HG03060 (cell line): Measurements from ENCODE around the gene SURF2.
"Not testable (repeated sequence)": the region's sequence is repeated elsewhere in the genome, so short reads cannot be mapped to it uniquely, and the experiment has no call there.

Experiments
- ATAC-seq: cut with Tn5 transposase; IDR thresholded peaks from one replicate; pipeline ENCODE4 v1.9.1; 2021; ENCODE audit warnings: low read depth, moderate number of reproducible peaks; ENCODE audit not compliant: unreplicated experiment

Gene SURF2

GRCh38 chr9:133356391-133357091 lies at the start of gene SURF2, which contains the start of gene SURF1:
TSS of gene SURF2 (plus strand) at chr9:133356550. CDS start at chr9:133356593, 43 bp downstream.
TSS of gene SURF1 (minus strand) at chr9:133356487. CDS start at chr9:133356453, 34 bp downstream.
- ATAC-seq, result no peak

GRCh38 chr9:133307301-133307700 lies 49.0 kb upstream of the SURF2 start:
- ATAC-seq, result no peak

GRCh38 chr9:133309608-133310007 lies 46.7 kb upstream of the SURF2 start:
- ATAC-seq, result no peak

GRCh38 chr9:133315997-133316396 lies 40.4 kb upstream of the SURF2 start:
- ATAC-seq, result no peak

- ATAC-seq, result not testable (repeated sequence)
Observed at GRCh38 chr9:133317551-133317950, 38.8 kb upstream of the SURF2 start.

GRCh38 chr9:133320421-133320881 lies 35.9 kb upstream of the SURF2 start:
- ATAC-seq, result no peak

GRCh38 chr9:133321411-133321935 lies 34.9 kb upstream of the SURF2 start:
- no peak for ATAC-seq

- no peak for ATAC-seq
Observed at GRCh38 chr9:133322701-133323100, 33.6 kb upstream of the SURF2 start.

GRCh38 chr9:133323211-133323610 lies 33.1 kb upstream of the SURF2 start:
- no peak for ATAC-seq

GRCh38 chr9:133323991-133324703 lies 32.2 kb upstream of the SURF2 start:
- no peak for ATAC-seq

GRCh38 chr9:133327021-133327420 lies 29.3 kb upstream of the SURF2 start:
- not testable (repeated sequence) for ATAC-seq

- no peak for ATAC-seq
Observed at GRCh38 chr9:133327834-133328484, 28.4 kb upstream of the SURF2 start.

GRCh38 chr9:133329306-133330156 lies 26.8 kb upstream of the SURF2 start:
- ATAC-seq, result not testable (repeated sequence)

GRCh38 chr9:133331221-133331620 lies 25.1 kb upstream of the SURF2 start:
- ATAC-seq, result no peak

GRCh38 chr9:133331641-133332380 lies 24.5 kb upstream of the SURF2 start:
- no peak for ATAC-seq

GRCh38 chr9:133332381-133332730 lies 24.0 kb upstream of the SURF2 start:
- ATAC-seq, result no peak

GRCh38 chr9:133333011-133333410 lies 23.3 kb upstream of the SURF2 start:
- ATAC-seq, result no peak

GRCh38 chr9:133333566-133333965 lies 22.8 kb upstream of the SURF2 start:
- no peak for ATAC-seq

- no peak for ATAC-seq
Observed at GRCh38 chr9:133334161-133334560, 22.2 kb upstream of the SURF2 start.
